GM23338 (cell line): ENCODE results near the gene PSEN2. TPM values are rescaled to one million over a fixed set of nuclear protein-coding genes. Genes with fewer than 3 reads are reported as not detected.
"Not testable (repeated sequence)": the region's sequence is repeated elsewhere in the genome, so short reads cannot be mapped to it uniquely, and the experiment has no call there.

Experiments
- ATAC-seq: fragments of 200-7000 bp; cut with Tn5 transposase; 3 replicates; pipeline ENCODE4 v1.9.1; 2020
- DNase-seq: peaks from one replicate; pipeline ENCODE4 v3.0.0-alpha.2; 2015; ENCODE audit warnings: low spot score
- H2AFZ ChIP-seq: fragments of 200-600 bp; sonication (generic); 2 replicates; pipeline ENCODE4 v1.8.0; 2016; ENCODE audit warnings: antibody characterized with exemption, mild to moderate bottlenecking, moderate library complexity
- H3F3A ChIP-seq: fragments of 200-600 bp; sonication (generic); replicated peaks from 2 replicates; pipeline ENCODE4 v1.8.0; 2017; ENCODE audit warnings: antibody characterized with exemption, mixed run types, low read depth
- H3K27ac ChIP-seq: fragments of 200-600 bp; sonication (generic); 2 replicates; pipeline ENCODE4 v1.6.1; 2016; ENCODE audit warnings: low read depth
- H3K27me3 ChIP-seq: fragments of 200-600 bp; sonication (generic); 2 replicates; pipeline ENCODE4 v1.8.0; 2016; ENCODE audit warnings: mild to moderate bottlenecking, mixed run types, moderate library complexity; ENCODE audit not compliant: insufficient read depth
- H3K36me3 ChIP-seq: fragments of 200-600 bp; sonication (generic); 2 replicates; pipeline ENCODE4 v1.8.0; 2016; ENCODE audit warnings: mild to moderate bottlenecking; ENCODE audit not compliant: insufficient read depth
- H3K4me1 ChIP-seq: fragments of 200-600 bp; sonication (generic); 2 replicates; pipeline ENCODE4 v1.8.0; 2016; ENCODE audit warnings: mild to moderate bottlenecking, moderate library complexity; ENCODE audit not compliant: insufficient read depth
- H3K4me2 ChIP-seq: fragments of 200-600 bp; sonication (generic); 2 replicates; pipeline ENCODE4 v1.7.1; 2017; ENCODE audit warnings: mixed run types
- H3K4me3 ChIP-seq: fragments of 200-600 bp; sonication (generic); 2 replicates; pipeline ENCODE4 v1.6.1; 2016; ENCODE audit warnings: mixed run types
- H3K79me2 ChIP-seq: fragments of 200-600 bp; sonication (generic); replicated peaks from 2 replicates; pipeline ENCODE4 v1.8.0; 2017; ENCODE audit warnings: mild to moderate bottlenecking; ENCODE audit not compliant: insufficient read depth
- H3K9me2 ChIP-seq: fragments of 200-600 bp; sonication (generic); 2 replicates; pipeline ENCODE4 v1.8.0; 2017; ENCODE audit not compliant: insufficient read depth
- H4K20me1 ChIP-seq: fragments of 200-600 bp; sonication (generic); replicated peaks from 2 replicates; pipeline ENCODE4 v1.8.0; 2017; ENCODE audit warnings: mild to moderate bottlenecking; ENCODE audit not compliant: insufficient read depth
- H3K27ac Mint-ChIP-seq: 2 replicates; pipeline ENCODE4 v1.8.0; 2020; ENCODE audit warnings: inconsistent platforms, mild to moderate bottlenecking, moderate library complexity, mixed read lengths
- H3K27me3 Mint-ChIP-seq: 3 replicates; pipeline ENCODE4 v1.8.0; 2022; ENCODE audit warnings: low read depth, mild to moderate bottlenecking, moderate library complexity, mixed read lengths, inconsistent platforms; ENCODE audit not compliant: insufficient read depth, poor library complexity
- H3K36me3 Mint-ChIP-seq: 3 replicates; pipeline ENCODE4 v1.8.0; 2021; ENCODE audit warnings: low read depth, mild to moderate bottlenecking, inconsistent platforms, moderate library complexity, mixed read lengths
- H3K4me1 Mint-ChIP-seq: 3 replicates; pipeline ENCODE4 v1.8.0; 2020; ENCODE audit warnings: mild to moderate bottlenecking, inconsistent platforms, mixed read lengths
- H3K4me3 Mint-ChIP-seq: 3 replicates; pipeline ENCODE4 v1.8.0; 2021; ENCODE audit warnings: moderate library complexity, mild to moderate bottlenecking, inconsistent platforms, mixed read lengths
- H3K9me3 Mint-ChIP-seq: 3 replicates; pipeline ENCODE4 v1.8.0; 2020; ENCODE audit warnings: moderate library complexity, mild to moderate bottlenecking, inconsistent platforms, mixed read lengths
- ETS1 ChIP-seq: IDR thresholded peaks from 2 replicates; pipeline ENCODE4 v1.6.1; 2016; ENCODE audit warnings: antibody characterized with exemption
- JUNB ChIP-seq: IDR thresholded peaks from one replicate; pipeline ENCODE4 v1.6.1; 2016; ENCODE audit warnings: antibody characterized with exemption; ENCODE audit not compliant: unreplicated experiment
- ZNF462 ChIP-seq: fragments of 250-450 bp; sonication (Bioruptor Pico); IDR thresholded peaks from 2 replicates; pipeline ENCODE4 v1.5.0; 2020; ENCODE audit warnings: mild to moderate bottlenecking, moderate library complexity
- polyA plus RNA-seq: library from polyadenylated mRNA; unstranded; fragments of >200 nt; fragmentation: Nextera tagmentation; extraction: Ambion mirVana; gene quantifications from 2 replicates; pipeline ENCODE4 v1.2.1, GENCODE V29; 2016
- total RNA-seq: library from RNA; depleted of rRNA; stranded (reverse); fragments of >200 nt; shearing (Covaris generic); gene quantifications from 2 replicates; pipeline ENCODE4 v1.2.3, GENCODE V29; 2014

The PSEN2 gene
- total and polyA plus RNA-seq, 2 experiments from 2014 or later, result 10.0 to 22.1 TPM

DNA sequence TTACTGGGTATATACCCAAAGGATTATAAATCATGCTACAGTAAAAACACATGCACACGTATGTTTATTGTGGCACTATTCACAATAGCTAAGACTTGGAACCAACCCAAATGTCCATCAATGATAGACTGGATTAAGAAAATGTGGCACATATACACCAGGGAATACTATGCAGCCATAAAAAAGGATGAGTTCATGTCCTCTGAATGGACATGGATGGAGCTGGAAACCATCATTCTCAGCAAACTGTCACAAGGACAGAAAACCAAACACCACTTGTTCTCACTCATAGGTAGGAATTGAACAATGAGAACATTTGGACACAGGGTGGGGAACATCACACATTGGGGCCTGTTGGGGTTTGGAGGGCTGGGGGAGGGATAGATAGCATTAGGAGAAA, 15.9 kb upstream of the PSEN2 start:
- H3K4me1 Mint-ChIP-seq, result peaks cover 18% of the 10 kb centered on the region

GRCh38 chr1:226862890-226863289, 7.5 kb upstream of the PSEN2 start:
- H3K4me1 Mint-ChIP-seq, result peaks cover 19% of the 10 kb centered on the region
- no peak overlapping the region for H3K27ac ChIP-seq
- peaks cover 16% of the 10 kb centered on the region; the same call in 1 of the 2 replicates for H3K9me2 ChIP-seq
- no peak overlapping the region for H3K4me3 Mint-ChIP-seq
- no peaks in the 10 kb centered on the region for H3K27me3 ChIP-seq
- no peaks in the 10 kb centered on the region for H4K20me1 ChIP-seq
- no peaks in the 10 kb centered on the region for H3F3A ChIP-seq
- no peaks in the 10 kb centered on the region for H3K36me3 ChIP-seq
- H3K9me3 Mint-ChIP-seq, result no peaks in the 10 kb centered on the region
- TF ChIP-seq JUNB (no peak), ETS1 (no peak), ZNF462 (no peak)
- no peak overlapping the region for H2AFZ ChIP-seq
- ATAC-seq, result no peak
- peaks cover 25% of the 10 kb centered on the region; the same call in 1 of the 2 replicates for H3K4me1 ChIP-seq
- H3K4me2 ChIP-seq, result no peak overlapping the region
- H3K27me3 Mint-ChIP-seq, result peaks cover 3% of the 10 kb centered on the region
- H3K4me3 ChIP-seq, result no peak overlapping the region
- no peak overlapping the region for H3K27ac Mint-ChIP-seq
- H3K36me3 Mint-ChIP-seq, result no peaks in the 10 kb centered on the region
- no peak for DNase-seq
- H3K79me2 ChIP-seq, result no peaks in the 10 kb centered on the region

More for the DNA sequence above, 15.9 kb upstream of the PSEN2 start:
- not testable (repeated sequence) for H3K27me3 Mint-ChIP-seq, DNase-seq, H3K27me3 ChIP-seq, H3K79me2 ChIP-seq, H3K27ac ChIP-seq, H3K36me3 ChIP-seq, H3F3A ChIP-seq, H3K27ac Mint-ChIP-seq, H3K36me3 Mint-ChIP-seq, H3K4me3 Mint-ChIP-seq, H2AFZ ChIP-seq, H4K20me1 ChIP-seq, H3K9me3 Mint-ChIP-seq, H3K9me2 ChIP-seq, H3K4me3 ChIP-seq, H3K4me2 ChIP-seq, ATAC-seq
- H3K4me1 ChIP-seq, result peaks cover 18% of the 10 kb centered on the region
